ENCODE results near the gene NKRF.

NKRF gene

GRCh38 chrX:119573840-119574393 is 32.3 kb downstream of the NKRF start:
- Histone ChIP-seq H2AFZ (ENCODE audit: low read length, unreplicated experiment) (peak overlapping the region; percentile 75), H3K36me3 (ENCODE audit: insufficient read depth, low read length) (no peaks in the 10 kb centered on the region), H3K27me3 (ENCODE audit: insufficient read depth, low read length) (no peaks in the 10 kb centered on the region), H3K4me3 (ENCODE audit: low read depth, low read length) (peak overlapping the region; percentile 79), H3K79me2 (ENCODE audit: control insufficient read depth, insufficient read depth, low read length, unreplicated experiment) (peaks cover 20% of the 10 kb centered on the region), H3K4me1 (ENCODE audit: control insufficient read depth, insufficient read depth, low read length, unreplicated experiment) (peaks cover 11% of the 10 kb centered on the region), H3K27ac (ENCODE audit: low read depth, low read length) (peak overlapping the region; percentile 71)

DNA sequence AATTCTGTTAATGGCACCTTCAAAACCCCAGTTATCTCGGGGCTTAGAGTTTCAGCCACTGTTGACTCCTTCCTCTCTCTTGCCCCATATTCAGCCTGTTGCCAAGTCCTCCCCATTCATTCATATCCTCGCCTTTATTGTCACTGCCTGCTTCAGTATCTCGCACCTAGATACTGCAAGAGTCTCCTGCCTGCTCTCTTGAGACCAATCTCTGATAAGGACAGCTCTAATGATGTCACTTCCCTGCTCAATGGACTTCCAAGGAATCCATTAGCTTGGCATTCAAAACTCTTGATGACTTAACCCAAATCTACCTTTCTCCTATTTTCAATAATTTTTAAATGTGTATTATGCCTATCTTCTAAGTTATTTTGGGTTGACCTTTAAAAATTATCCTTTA is 33.0 kb downstream of the NKRF start:
- peak overlapping the region; percentile 75 for H2AFZ ChIP-seq (ENCODE audit: low read length, unreplicated experiment)
- 0 out of 2 replicates have a peak overlapping the region, but pooled peaks have one; percentile 71 for H3K27ac ChIP-seq (ENCODE audit: low read depth, low read length)

GRCh38 chrX:119570351-119570835 is 35.8 kb downstream of the NKRF start:
- no peaks in the 10 kb centered on the region for H3K27me3 ChIP-seq (ENCODE audit: insufficient read depth, low read length)

More for the DNA sequence above, 33.0 kb downstream of the NKRF start:
- Histone ChIP-seq H3K27me3 (ENCODE audit: insufficient read depth, low read length) (no peaks in the 10 kb centered on the region), H3K4me3 (ENCODE audit: low read depth, low read length) (peak overlapping the region; percentile 79), H3K36me3 (ENCODE audit: insufficient read depth, low read length) (no peaks in the 10 kb centered on the region), H3K4me1 (ENCODE audit: control insufficient read depth, insufficient read depth, low read length, unreplicated experiment) (peaks cover 11% of the 10 kb centered on the region), H3K79me2 (ENCODE audit: control insufficient read depth, insufficient read depth, low read length, unreplicated experiment) (peaks cover 20% of the 10 kb centered on the region)

GRCh38 chrX:119565107-119565663 is 41.0 kb downstream of the NKRF start, which contains the start of gene STEEP1:
STEEP1 (minus strand) TSS chrX:119565409; CDS start chrX:119565355, 54 bp downstream.
- Histone ChIP-seq H2AFZ (ENCODE audit: low read length, unreplicated experiment) (peak within 1 kb of the TSS; percentile 50), H3K36me3 (ENCODE audit: insufficient read depth, low read length) (no peaks in the 10 kb centered on the region), H3K79me2 (ENCODE audit: control insufficient read depth, insufficient read depth, low read length, unreplicated experiment) (peaks cover 15% of the 10 kb centered on the region), H3K27ac (ENCODE audit: low read depth, low read length) (peak within 1 kb of the TSS; percentile 32; the same call in 1 of the 2 replicates), H3K4me3 (ENCODE audit: low read depth, low read length) (peak within 1 kb of the TSS; percentile 89), H3K27me3 (ENCODE audit: insufficient read depth, low read length) (no peaks in the 10 kb centered on the region), H3K4me1 (ENCODE audit: control insufficient read depth, insufficient read depth, low read length, unreplicated experiment) (no peaks in the 10 kb centered on the region)

More at GRCh38 chrX:119570351-119570835, 35.8 kb downstream of the NKRF start:
- H3K27ac ChIP-seq (ENCODE audit: low read depth, low read length): no peak overlapping the region
- H3K79me2 ChIP-seq (ENCODE audit: control insufficient read depth, insufficient read depth, low read length, unreplicated experiment): peaks cover 7% of the 10 kb centered on the region
- H3K36me3 ChIP-seq (ENCODE audit: insufficient read depth, low read length): no peaks in the 10 kb centered on the region
- H2AFZ ChIP-seq (ENCODE audit: low read length, unreplicated experiment): no peak overlapping the region
- H3K4me1 ChIP-seq (ENCODE audit: control insufficient read depth, insufficient read depth, low read length, unreplicated experiment): peaks cover 5% of the 10 kb centered on the region
- no peak overlapping the region for H3K4me3 ChIP-seq (ENCODE audit: low read depth, low read length)

GRCh38 chrX:119552508-119552907 is 53.7 kb downstream of the NKRF start:
- H3K27ac ChIP-seq (ENCODE audit: low read depth, low read length): no peak overlapping the region
- H3K4me1 ChIP-seq (ENCODE audit: control insufficient read depth, insufficient read depth, low read length, unreplicated experiment): no peaks in the 10 kb centered on the region
- H2AFZ ChIP-seq (ENCODE audit: low read length, unreplicated experiment): no peak overlapping the region
- no peaks in the 10 kb centered on the region for H3K27me3 ChIP-seq (ENCODE audit: insufficient read depth, low read length)
- peaks cover 2% of the 10 kb centered on the region for H3K79me2 ChIP-seq (ENCODE audit: control insufficient read depth, insufficient read depth, low read length, unreplicated experiment)
- H3K4me3 ChIP-seq (ENCODE audit: low read depth, low read length): no peak overlapping the region
- H3K36me3 ChIP-seq (ENCODE audit: insufficient read depth, low read length): no peaks in the 10 kb centered on the region; the same call in 1 of the 2 replicates

GRCh38 chrX:119549327-119550016 is 56.8 kb downstream of the NKRF start:
- Histone ChIP-seq H3K27me3 (ENCODE audit: insufficient read depth, low read length) (no peaks in the 10 kb centered on the region), H3K27ac (ENCODE audit: low read depth, low read length) (no peak overlapping the region), H2AFZ (ENCODE audit: low read length, unreplicated experiment) (no peak overlapping the region), H3K36me3 (ENCODE audit: insufficient read depth, low read length) (no peaks in the 10 kb centered on the region; the same call in 1 of the 2 replicates), H3K4me3 (ENCODE audit: low read depth, low read length) (no peak overlapping the region), H3K79me2 (ENCODE audit: control insufficient read depth, insufficient read depth, low read length, unreplicated experiment) (no peaks in the 10 kb centered on the region), H3K4me1 (ENCODE audit: control insufficient read depth, insufficient read depth, low read length, unreplicated experiment) (no peaks in the 10 kb centered on the region)

DNA sequence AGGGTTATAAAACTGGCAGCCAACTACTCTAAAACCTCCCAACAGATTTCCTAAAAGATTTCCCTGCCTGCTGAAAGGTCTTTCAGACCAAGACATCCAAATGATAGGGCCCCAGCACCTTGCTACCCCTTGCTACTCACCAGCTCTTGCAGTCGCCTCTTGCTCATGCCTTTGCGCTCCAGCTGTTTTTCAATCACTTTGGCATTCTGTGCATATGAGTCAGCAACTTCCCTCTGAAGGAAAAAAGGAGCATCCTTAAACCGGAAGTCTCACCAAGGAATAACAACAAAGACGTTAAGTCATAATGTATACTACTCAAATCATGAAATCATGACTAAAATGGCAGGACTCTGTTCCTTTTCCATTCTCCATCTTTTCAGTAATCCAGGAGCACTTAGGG is 65.0 kb downstream of the NKRF start:
- no peak overlapping the region for H3K4me3 ChIP-seq (ENCODE audit: low read depth, low read length)
- H3K36me3 ChIP-seq (ENCODE audit: insufficient read depth, low read length): no peaks in the 10 kb centered on the region
- peaks cover 4% of the 10 kb centered on the region for H3K4me1 ChIP-seq (ENCODE audit: control insufficient read depth, insufficient read depth, low read length, unreplicated experiment)
- H3K79me2 ChIP-seq (ENCODE audit: control insufficient read depth, insufficient read depth, low read length, unreplicated experiment): no peaks in the 10 kb centered on the region
- no peaks in the 10 kb centered on the region for H3K27me3 ChIP-seq (ENCODE audit: insufficient read depth, low read length)
- H3K27ac ChIP-seq (ENCODE audit: low read depth, low read length): peak overlapping the region; percentile 60
- no peak overlapping the region for H2AFZ ChIP-seq (ENCODE audit: low read length, unreplicated experiment)

- no peak overlapping the region for H2AFZ ChIP-seq (ENCODE audit: low read length, unreplicated experiment)
- peaks cover 4% of the 10 kb centered on the region for H3K4me1 ChIP-seq (ENCODE audit: control insufficient read depth, insufficient read depth, low read length, unreplicated experiment)
- no peaks in the 10 kb centered on the region for H3K36me3 ChIP-seq (ENCODE audit: insufficient read depth, low read length)
- H3K27ac ChIP-seq (ENCODE audit: low read depth, low read length): no peak overlapping the region
- no peaks in the 10 kb centered on the region for H3K27me3 ChIP-seq (ENCODE audit: insufficient read depth, low read length)
- H3K79me2 ChIP-seq (ENCODE audit: control insufficient read depth, insufficient read depth, low read length, unreplicated experiment): no peaks in the 10 kb centered on the region
- H3K4me3 ChIP-seq (ENCODE audit: low read depth, low read length): no peak overlapping the region
Measured at GRCh38 chrX:119539872-119540271, 66.4 kb downstream of the NKRF start.
